Measurements from ENCODE around the gene WWP2. TPM values are rescaled to one million over a fixed set of nuclear protein-coding genes. Genes with fewer than 3 reads are reported as not detected.
"Not testable (repeated sequence)": the region's sequence is repeated elsewhere in the genome, so short reads cannot be mapped to it uniquely, and the experiment has no call there.

Gene WWP2
- total RNA-seq, 2 donors from 2014 or later: 144 to 146 TPM

- Histone ChIP-seq H3K9me3 (no peaks in the 10 kb centered on the region), H3K4me3 (peak overlapping the region; percentile 1), H3K27me3 (replicated peaks; ENCODE audit: insufficient read depth) (no peaks in the 10 kb centered on the region), H3K4me1 (ENCODE audit: control insufficient read depth in 1 of 2, low read depth in 2 of 2) (peaks cover 7 to 21% of the 10 kb centered on the region in 2 donors), H3K27ac (peak overlapping the region; percentile 18 to 38), H3K36me3 (no peaks in the 10 kb centered on the region)
- no peak for TF ChIP-seq CTCF (IDR thresholded peaks at IDR 0.05)
- DNase-seq (ENCODE audit: low spot score): no peak
- no peak for ATAC-seq (ENCODE audit: insufficient number of reproducible peaks, low FRiP score, low read depth)
These were observed 61.9 kb downstream of the WWP2 start for GRCh38 chr16:69823831-69824563.

- peaks cover 7 to 21% of the 10 kb centered on the region in 2 donors for H3K4me1 ChIP-seq (ENCODE audit: control insufficient read depth in 1 of 2, low read depth in 2 of 2)
- H3K27ac ChIP-seq; ATAC-seq (ENCODE audit: insufficient number of reproducible peaks, low FRiP score, low read depth); H3K4me3 ChIP-seq; DNase-seq (ENCODE audit: low spot score); H3K9me3 ChIP-seq; H3K27me3 ChIP-seq (replicated peaks; ENCODE audit: insufficient read depth); H3K36me3 ChIP-seq: not testable (repeated sequence)
These were observed 62.5 kb downstream of the WWP2 start for GRCh38 chr16:69824564-69825142.

GRCh38 chr16:69827524-69827923 lies 65.4 kb downstream of the WWP2 start:
- no peak for TF ChIP-seq CTCF (IDR thresholded peaks at IDR 0.05)
- Histone ChIP-seq H3K27ac (no peak overlapping the region), H3K27me3 (replicated peaks; ENCODE audit: insufficient read depth) (no peaks in the 10 kb centered on the region), H3K4me3 (no peak overlapping the region), H3K9me3 (no peaks in the 10 kb centered on the region), H3K4me1 (ENCODE audit: control insufficient read depth in 1 of 2, low read depth in 2 of 2) (peaks cover 6 to 25% of the 10 kb centered on the region in 2 donors), H3K36me3 (no peaks in the 10 kb centered on the region)
- ATAC-seq (ENCODE audit: insufficient number of reproducible peaks, low FRiP score, low read depth): no peak
- no peak for DNase-seq (ENCODE audit: low spot score)

GRCh38 chr16:69829338-69829737 lies 67.2 kb downstream of the WWP2 start:
- H3K4me3 ChIP-seq: no peak overlapping the region
- TF ChIP-seq CTCF (IDR thresholded peaks at IDR 0.05): no peak
- H3K36me3 ChIP-seq: no peaks in the 10 kb centered on the region
- no peak for ATAC-seq (ENCODE audit: insufficient number of reproducible peaks, low FRiP score, low read depth)
- no peaks in the 10 kb centered on the region for H3K9me3 ChIP-seq
- H3K27ac ChIP-seq: no peak overlapping the region
- H3K27me3 ChIP-seq (replicated peaks; ENCODE audit: insufficient read depth): no peaks in the 10 kb centered on the region
- DNase-seq (ENCODE audit: low spot score): no peak
- peaks cover 6 to 36% of the 10 kb centered on the region in 2 donors for H3K4me1 ChIP-seq (ENCODE audit: control insufficient read depth in 1 of 2, low read depth in 2 of 2)

GRCh38 chr16:69830146-69830533 lies 68.0 kb downstream of the WWP2 start:
- Histone ChIP-seq H3K9me3 (no peaks in the 10 kb centered on the region), H3K27ac (peak overlapping the region; percentile 79 to 80), H3K27me3 (replicated peaks; ENCODE audit: insufficient read depth) (no peaks in the 10 kb centered on the region), H3K4me1 (ENCODE audit: control insufficient read depth in 1 of 2, low read depth in 2 of 2) (peaks cover 6 to 43% of the 10 kb centered on the region in 2 donors), H3K4me3 (no peak overlapping the region), H3K36me3 (no peaks in the 10 kb centered on the region)
- DNase-seq (ENCODE audit: low spot score) (no peak), ATAC-seq (ENCODE audit: insufficient number of reproducible peaks, low FRiP score, low read depth) (no peak)
- TF ChIP-seq CTCF (IDR thresholded peaks at IDR 0.05): no peak

Measured in thoracic aorta (tissue), 2 donors.